NCI-H226 (cell line): ENCODE data around the gene GPATCH2L.
A peak's percentile ranks its signal among the peaks of the same experiment; 100 is the strongest.

ENCODE experiments used
- DNase-seq: peaks from one replicate; pipeline ENCODE4 v3.0.0-alpha.2; 2015

GPATCH2L gene

GRCh38 chr14:76136476-76137110 lies 15.1 kb upstream of the GPATCH2L start:
- no peak for DNase-seq

GRCh38 chr14:76138119-76138757 lies 13.5 kb upstream of the GPATCH2L start:
- DNase-seq, result no peak

DNA sequence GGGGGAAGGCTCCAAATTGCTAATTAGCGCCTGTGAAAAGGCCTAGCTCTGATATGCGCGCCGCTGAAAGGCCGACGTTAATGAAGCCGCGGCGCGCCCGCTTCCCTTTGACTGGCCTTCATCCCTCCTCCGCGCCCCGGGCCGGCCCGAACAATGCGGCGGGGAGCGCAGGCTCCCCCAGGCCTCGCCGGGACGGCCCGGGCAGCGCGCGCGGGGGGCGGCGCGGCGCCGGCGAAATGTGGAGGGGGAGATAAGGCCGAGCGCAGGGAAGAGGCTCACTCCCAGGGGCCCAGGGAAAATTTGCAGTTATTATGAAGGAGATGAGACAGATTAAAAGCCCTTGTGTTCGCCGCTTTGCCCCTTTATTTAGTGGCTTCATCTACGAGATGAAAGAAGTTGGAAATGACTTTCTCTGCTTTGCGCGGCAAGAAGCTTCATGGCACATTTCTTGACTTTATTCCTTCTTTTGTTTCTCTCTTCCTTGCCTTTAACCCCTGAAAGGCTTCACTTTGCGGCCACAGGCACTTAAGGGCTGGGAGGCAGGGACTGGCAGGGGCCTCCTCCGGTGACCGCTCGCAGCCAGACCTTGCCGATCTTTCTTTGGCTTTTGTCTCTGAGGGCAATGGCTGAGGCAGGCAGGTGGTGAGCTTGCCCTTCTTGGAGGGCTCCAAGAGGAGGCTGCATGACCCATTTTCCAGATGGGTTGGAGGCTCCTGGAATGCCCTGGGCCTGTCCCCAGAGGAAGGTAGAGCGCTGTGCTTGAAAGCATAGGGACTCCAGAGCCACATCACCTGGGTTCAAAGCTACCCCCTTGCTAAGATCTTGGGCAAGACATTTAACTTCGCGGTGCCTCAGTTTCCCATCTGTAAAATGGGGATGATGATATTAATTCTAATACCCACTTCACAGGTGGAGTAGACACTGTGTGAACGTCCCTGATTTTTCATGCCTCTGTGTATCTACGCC lies 12.7 kb upstream of the GPATCH2L start:
- no peak for DNase-seq

DNA sequence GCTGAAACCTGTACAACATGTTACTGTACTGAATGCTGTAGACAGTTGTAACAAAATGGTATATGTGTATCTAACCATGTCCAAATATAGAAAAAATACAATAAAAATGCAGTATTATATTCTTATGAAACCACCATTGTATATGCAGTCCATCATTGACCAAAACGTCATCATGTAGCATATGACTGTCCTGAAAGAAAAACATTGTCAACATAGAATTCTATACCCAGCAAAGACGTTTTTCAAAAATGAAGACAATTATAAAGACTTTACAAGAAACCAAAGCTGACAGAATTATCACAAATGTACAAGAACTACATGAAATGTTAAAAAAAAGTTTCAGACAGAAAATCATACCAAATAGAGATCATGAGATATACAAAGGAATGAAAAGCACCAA lies 8.1 kb upstream of the GPATCH2L start:
- no peak for DNase-seq

DNA sequence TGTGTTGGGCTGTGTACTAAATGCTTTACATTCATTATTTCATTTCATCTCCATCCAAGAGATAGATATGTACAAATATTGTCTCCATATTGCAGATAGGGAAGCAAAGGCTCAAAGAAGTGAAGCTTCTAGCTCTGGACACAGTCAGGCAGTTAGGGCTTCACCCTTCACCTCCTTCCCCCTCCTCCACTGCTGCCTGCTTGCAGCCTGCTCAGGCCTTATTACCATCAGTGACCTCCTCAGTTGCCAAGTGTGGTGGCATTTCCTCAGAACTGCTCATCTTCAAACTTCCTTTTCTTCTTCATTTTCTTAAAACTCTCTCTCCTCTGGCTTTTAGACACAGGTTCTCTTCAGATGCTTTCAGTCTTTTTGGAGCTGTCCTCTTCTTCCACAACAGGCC lies 4.7 kb upstream of the GPATCH2L start:
- DNase-seq, result no peak

GRCh38 chr14:76149196-76149595 lies 2.5 kb upstream of the GPATCH2L start:
- no peak for DNase-seq

- DNase-seq, result peak; percentile 91
Observed at GRCh38 chr14:76152333-76152681, 585 bp downstream of the GPATCH2L start.

DNA sequence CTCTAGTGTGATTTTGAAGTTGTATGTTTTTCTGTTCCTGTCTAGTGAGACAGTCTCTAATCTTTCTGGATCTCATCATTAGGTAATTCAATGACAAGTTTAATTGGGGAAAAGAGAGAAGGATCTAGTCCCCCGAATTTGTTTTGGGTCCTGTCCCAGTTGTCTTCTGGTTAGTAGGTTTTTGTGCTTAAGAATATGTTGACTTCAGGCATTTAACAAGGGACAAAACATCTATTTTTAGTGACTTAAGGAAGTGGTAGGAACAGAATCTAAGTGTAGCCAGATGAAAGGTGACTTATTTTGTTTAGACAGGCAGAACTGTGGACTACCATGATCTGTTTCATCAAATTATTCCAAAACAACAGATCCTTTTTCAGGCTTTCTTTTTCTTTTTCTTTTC lies 2.2 kb downstream of the GPATCH2L start:
- DNase-seq, result no peak

DNA sequence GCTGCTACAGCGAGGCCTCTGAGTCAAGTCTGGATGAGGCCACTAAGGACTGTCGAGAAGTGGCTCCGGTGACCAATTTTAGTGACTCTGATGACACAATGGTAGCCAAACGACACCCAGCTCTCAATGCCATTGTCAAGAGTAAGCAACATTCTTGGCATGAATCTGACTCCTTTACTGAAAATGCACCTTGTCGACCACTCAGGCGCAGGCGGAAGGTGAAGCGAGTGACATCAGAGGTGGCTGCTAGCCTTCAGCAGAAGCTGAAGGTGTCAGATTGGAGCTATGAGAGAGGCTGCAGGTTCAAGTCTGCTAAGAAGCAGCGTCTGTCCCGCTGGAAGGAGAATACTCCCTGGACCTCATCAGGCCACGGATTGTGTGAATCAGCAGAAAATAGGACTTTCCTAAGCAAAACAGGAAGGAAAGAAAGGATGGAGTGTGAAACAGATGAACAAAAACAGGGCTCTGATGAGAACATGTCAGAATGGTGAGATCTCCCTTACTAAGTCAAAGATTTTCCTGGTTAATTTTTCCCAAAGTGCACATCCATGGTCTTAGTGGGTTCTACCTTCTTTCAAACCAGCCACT lies 2.9 kb downstream of the GPATCH2L start:
- DNase-seq, result no peak

GRCh38 chr14:76163668-76164363 lies 12.1 kb downstream of the GPATCH2L start:
- DNase-seq, result no peak

GRCh38 chr14:76168531-76168930 lies 16.8 kb downstream of the GPATCH2L start:
- DNase-seq, result no peak

- DNase-seq, result no peak
Observed at GRCh38 chr14:76169776-76170175, 18.1 kb downstream of the GPATCH2L start.

DNA sequence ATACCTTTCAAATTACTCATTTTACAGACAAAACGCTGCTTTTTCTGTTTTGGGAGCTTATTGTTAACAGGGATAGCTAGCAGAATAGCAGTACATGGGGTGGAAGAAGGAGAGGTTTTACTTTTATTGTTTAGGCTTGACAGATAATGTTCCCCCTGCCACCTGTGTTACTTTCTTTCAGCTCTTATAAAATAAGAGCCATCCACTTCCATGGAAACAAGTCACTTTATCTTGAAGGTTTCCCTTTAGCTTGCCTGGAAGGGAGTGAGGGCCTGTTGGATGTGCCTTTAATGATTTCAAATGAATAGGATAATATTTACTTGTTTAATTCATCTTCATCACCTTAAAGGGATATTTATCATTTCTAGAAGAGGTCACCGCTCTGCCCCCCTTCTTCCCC lies 23.3 kb downstream of the GPATCH2L start:
- no peak for DNase-seq

DNA sequence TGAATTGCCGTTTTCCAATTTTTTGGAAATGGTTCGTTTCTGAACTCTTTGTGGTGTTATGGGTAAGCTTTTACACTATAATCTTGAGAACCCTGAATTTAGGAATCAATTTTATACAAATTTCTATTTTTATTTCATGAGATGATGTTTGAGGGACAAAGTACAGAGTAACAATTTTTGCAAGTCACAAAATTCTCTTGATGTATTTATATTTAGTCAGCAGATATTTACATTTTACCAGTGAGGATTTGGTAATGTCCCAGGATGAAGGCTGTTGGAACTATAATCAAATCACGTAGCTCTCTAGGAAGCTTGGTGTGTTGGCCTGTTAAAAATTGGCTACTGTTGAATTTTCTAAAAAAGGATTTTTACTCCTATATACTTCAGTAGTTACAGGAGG lies 24.2 kb downstream of the GPATCH2L start:
- no peak for DNase-seq

DNA sequence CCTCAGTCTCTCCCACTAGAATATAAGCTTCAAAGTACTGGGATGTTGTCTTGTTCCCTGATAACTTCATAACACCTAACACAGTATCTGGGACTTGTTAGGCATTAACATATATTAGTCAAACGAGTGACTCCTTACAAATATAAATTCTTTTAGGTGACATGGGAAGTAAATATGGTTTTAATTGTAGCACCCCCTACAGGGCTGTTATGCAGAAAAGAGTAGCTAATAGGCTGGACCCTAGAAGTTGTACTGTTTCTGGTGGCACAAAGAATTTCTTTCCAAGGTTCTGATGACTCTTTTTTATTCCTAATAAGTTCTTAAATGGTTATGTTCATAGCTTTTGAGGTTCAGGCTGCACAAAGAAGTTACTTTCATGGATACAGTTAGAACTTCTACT lies 29.8 kb downstream of the GPATCH2L start:
- DNase-seq, result no peak

GRCh38 chr14:76186308-76187027 lies 34.7 kb downstream of the GPATCH2L start:
- DNase-seq, result no peak

DNA sequence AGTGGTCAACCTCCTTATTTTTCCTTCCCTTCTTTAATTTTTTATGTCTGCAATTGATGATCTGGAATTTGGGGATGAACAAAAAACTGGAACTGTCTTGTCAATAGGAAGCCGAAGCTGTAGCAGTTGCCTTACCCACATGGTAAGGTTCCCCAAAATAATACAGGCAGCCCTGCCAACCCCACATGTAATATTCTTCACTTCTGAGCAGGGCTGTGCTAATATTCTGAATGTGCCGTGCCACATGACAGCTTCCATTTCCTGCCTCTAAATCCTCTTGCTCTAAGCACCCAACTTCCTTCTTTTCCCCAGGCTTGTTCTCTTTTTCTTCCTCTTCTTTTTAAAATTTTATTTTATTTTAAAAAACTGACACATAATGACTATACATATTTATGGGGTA lies 39.6 kb downstream of the GPATCH2L start:
- DNase-seq, result no peak

- no peak for DNase-seq
Observed at GRCh38 chr14:76193696-76194095, 42.0 kb downstream of the GPATCH2L start.

- no peak for DNase-seq
Observed at GRCh38 chr14:76194327-76194726, 42.6 kb downstream of the GPATCH2L start.

- DNase-seq, result no peak
Observed at GRCh38 chr14:76195003-76195402, 43.3 kb downstream of the GPATCH2L start.

- DNase-seq, result no peak
Observed at GRCh38 chr14:76196980-76197695, 45.4 kb downstream of the GPATCH2L start.

- DNase-seq, result peak; percentile 61
Observed at GRCh38 chr14:76201162-76201561, 49.4 kb downstream of the GPATCH2L start.
